ENCODE measurements around the gene RBL1.
"Not testable (repeated sequence)": the region's sequence is repeated elsewhere in the genome, so short reads cannot be mapped to it uniquely, and the experiment has no call there.

Gene RBL1

GRCh38 chr20:37095599-37096414, at the start of gene RBL1:
Gene RBL1 (minus strand): TSS chr20:37095997. CDS start chr20:37095928, 69 bp downstream.
- DNase-seq (ENCODE audit: low read depth in 2 of 2): peak; percentile 65 to 76

GRCh38 chr20:37144856-37145404, 49.1 kb upstream of the RBL1 start:
- no peak for DNase-seq (ENCODE audit: low read depth in 2 of 2)

- DNase-seq (ENCODE audit: low read depth in 2 of 2): no peak
Measured at GRCh38 chr20:37142708-37143107, 46.9 kb upstream of the RBL1 start.

GRCh38 chr20:37137547-37137946, 41.8 kb upstream of the RBL1 start:
- DNase-seq (ENCODE audit: low read depth in 2 of 2): no peak

- no peak for DNase-seq (ENCODE audit: low read depth in 2 of 2)
Measured at GRCh38 chr20:37133952-37134351, 38.2 kb upstream of the RBL1 start.

- DNase-seq (ENCODE audit: low read depth in 2 of 2): no peak
Measured at GRCh38 chr20:37131486-37131885, 35.7 kb upstream of the RBL1 start.

- DNase-seq (ENCODE audit: low read depth in 2 of 2): no peak
Measured at GRCh38 chr20:37128803-37129202, 33.0 kb upstream of the RBL1 start.

GRCh38 chr20:37126290-37126689, 30.5 kb upstream of the RBL1 start:
- not testable (repeated sequence) for DNase-seq (ENCODE audit: low read depth in 2 of 2)

- no peak for DNase-seq (ENCODE audit: low read depth in 2 of 2)
Measured at GRCh38 chr20:37123441-37123840, 27.6 kb upstream of the RBL1 start.

- no peak for DNase-seq (ENCODE audit: low read depth in 2 of 2)
Measured at GRCh38 chr20:37120497-37120896, 24.7 kb upstream of the RBL1 start.

GRCh38 chr20:37119356-37120036, 23.7 kb upstream of the RBL1 start:
- no peak for DNase-seq (ENCODE audit: low read depth in 2 of 2)

- DNase-seq (ENCODE audit: low read depth in 2 of 2): no peak
Measured at GRCh38 chr20:37114012-37114411, 18.2 kb upstream of the RBL1 start.

- DNase-seq (ENCODE audit: low read depth in 2 of 2): no peak
Measured at GRCh38 chr20:37111926-37112455, 16.2 kb upstream of the RBL1 start.

GRCh38 chr20:37108676-37109075, 12.9 kb upstream of the RBL1 start:
- DNase-seq (ENCODE audit: low read depth in 2 of 2): no peak

GRCh38 chr20:37102571-37102970, 6.8 kb upstream of the RBL1 start:
- DNase-seq (ENCODE audit: low read depth in 2 of 2): no peak

GRCh38 chr20:37096415-37097041, 731 bp upstream of the RBL1 start:
- no peak for DNase-seq (ENCODE audit: low read depth in 2 of 2)

GRCh38 chr20:37095108-37095598, 644 bp downstream of the RBL1 start:
- peak in 1 of 2 donors; percentile 3 for DNase-seq (ENCODE audit: low read depth in 2 of 2)

GRCh38 chr20:37090407-37090806, 5.4 kb downstream of the RBL1 start:
- no peak for DNase-seq (ENCODE audit: low read depth in 2 of 2)

GRCh38 chr20:37081717-37082289, 14.0 kb downstream of the RBL1 start:
- DNase-seq (ENCODE audit: low read depth in 2 of 2): peak; percentile 10 to 14

GRCh38 chr20:37077009-37077408, 18.8 kb downstream of the RBL1 start:
- no peak for DNase-seq (ENCODE audit: low read depth in 2 of 2)

GRCh38 chr20:37075932-37076685, 19.7 kb downstream of the RBL1 start:
- no peak for DNase-seq (ENCODE audit: low read depth in 2 of 2)
